ENCODE measurements around the gene OR4D9. TPM values are rescaled to one million over a fixed set of nuclear protein-coding genes. Genes with fewer than 3 reads are reported as not detected.

Gene OR4D9
- total RNA-seq, 2 experiments from 2014 or later: not detected

- Mint-ChIP-seq H3K27me3 (peaks cover 26% of the 10 kb centered on the region), H3K4me1 (peaks cover 53% of the 10 kb centered on the region), H3K4me3 (peak overlapping the region; percentile 75), H3K36me3 (peaks cover 2% of the 10 kb centered on the region), H3K27ac (peak overlapping the region; percentile 77), H3K9me3 (ENCODE audit: low read depth) (no peaks in the 10 kb centered on the region)
- no peak for ATAC-seq
- DNase-seq: no peak
- CTCF ChIA-PET: no interaction called here
Observed at GRCh38 chr11:59555601-59556114, 44.3 kb downstream of the OR4D9 start.

GRCh38 chr11:59556115-59556916 is 45.0 kb downstream of the OR4D9 start:
- Mint-ChIP-seq H3K36me3 (peaks cover 2% of the 10 kb centered on the region), H3K4me1 (peaks cover 51% of the 10 kb centered on the region), H3K4me3 (peak overlapping the region; percentile 75), H3K9me3 (ENCODE audit: low read depth) (no peaks in the 10 kb centered on the region), H3K27me3 (peaks cover 26% of the 10 kb centered on the region), H3K27ac (peak overlapping the region; percentile 86)
- ATAC-seq (peak; percentile 30), DNase-seq (peak; percentile 86)
- CTCF ChIA-PET: interaction anchor here (1.4 kb wide), 1 partner anchor 19 kb away, joined by 7 read pairs; no protein-coding TSS in a partner anchor

GRCh38 chr11:59556917-59557348 is 45.6 kb downstream of the OR4D9 start:
- DNase-seq (peak; percentile 60), ATAC-seq (peak; percentile 18)
- Mint-ChIP-seq H3K4me3 (peak overlapping the region; percentile 75), H3K36me3 (peaks cover 2% of the 10 kb centered on the region), H3K27me3 (peaks cover 26% of the 10 kb centered on the region), H3K4me1 (peaks cover 50% of the 10 kb centered on the region), H3K9me3 (ENCODE audit: low read depth) (no peaks in the 10 kb centered on the region), H3K27ac (peak overlapping the region; percentile 86)
- CTCF ChIA-PET: interaction anchor here (1.0 to 1.4 kb wide), 4 partner anchors 9 to 48 kb away, joined by 3 to 7 read pairs (median 4); no protein-coding TSS in a partner anchor

- DNase-seq (no peak), ATAC-seq (no peak)
- peaks cover 45% of the 10 kb centered on the region for H3K4me1 Mint-ChIP-seq
- peak overlapping the region; percentile 36 for H3K27ac Mint-ChIP-seq
- H3K27me3 Mint-ChIP-seq: peaks cover 22% of the 10 kb centered on the region
- no peaks in the 10 kb centered on the region for H3K9me3 Mint-ChIP-seq (ENCODE audit: low read depth)
- peak overlapping the region; percentile 75 for H3K4me3 Mint-ChIP-seq
- H3K36me3 Mint-ChIP-seq: peaks cover 2% of the 10 kb centered on the region
- CTCF ChIA-PET: interaction anchor here (1.0 to 1.5 kb wide), 4 partner anchors 8 to 208 kb away, joined by 3 to 12 read pairs (median 4); partner anchors contain the start of genes OSBP and PATL1
Observed at GRCh38 chr11:59558270-59558643, 46.9 kb downstream of the OR4D9 start.

- H3K36me3 Mint-ChIP-seq: peaks cover 2% of the 10 kb centered on the region
- peaks cover 15% of the 10 kb centered on the region for H3K27me3 Mint-ChIP-seq
- peaks cover 45% of the 10 kb centered on the region for H3K4me1 Mint-ChIP-seq
- H3K9me3 Mint-ChIP-seq (ENCODE audit: low read depth): no peaks in the 10 kb centered on the region
- CTCF ChIA-PET: interaction anchor here (1.2 to 1.8 kb wide), 4 partner anchors 8 to 56 kb away, joined by 4 to 8 read pairs (median 5); no protein-coding TSS in a partner anchor
- ATAC-seq: peak; percentile 1
- H3K27ac Mint-ChIP-seq: peak overlapping the region; percentile 96
- DNase-seq: peak; percentile 40
- peak overlapping the region; percentile 91 for H3K4me3 Mint-ChIP-seq
Observed at GRCh38 chr11:59559886-59560285, 48.5 kb downstream of the OR4D9 start.

GRCh38 chr11:59560290-59560701 is 49.0 kb downstream of the OR4D9 start:
- H3K9me3 Mint-ChIP-seq (ENCODE audit: low read depth): no peaks in the 10 kb centered on the region
- H3K27ac Mint-ChIP-seq: peak overlapping the region; percentile 96
- H3K27me3 Mint-ChIP-seq: peaks cover 14% of the 10 kb centered on the region
- H3K4me1 Mint-ChIP-seq: peaks cover 46% of the 10 kb centered on the region
- H3K4me3 Mint-ChIP-seq: peak overlapping the region; percentile 91
- DNase-seq (peak; percentile 88), ATAC-seq (peak; percentile 40)
- H3K36me3 Mint-ChIP-seq: peaks cover 2% of the 10 kb centered on the region
- CTCF ChIA-PET: interaction anchor here (1.2 to 1.8 kb wide), 4 partner anchors 9 to 56 kb away, joined by 4 to 8 read pairs (median 5); no protein-coding TSS in a partner anchor

- Mint-ChIP-seq H3K9me3 (ENCODE audit: low read depth) (no peaks in the 10 kb centered on the region), H3K36me3 (peaks cover 2% of the 10 kb centered on the region), H3K4me1 (peaks cover 42% of the 10 kb centered on the region), H3K4me3 (peak overlapping the region; percentile 91), H3K27me3 (peaks cover 8% of the 10 kb centered on the region), H3K27ac (peak overlapping the region; percentile 96)
- DNase-seq (peak; percentile 88), ATAC-seq (peak; percentile 61)
- CTCF ChIA-PET: interaction anchor here (0.7 to 1.8 kb wide), 5 partner anchors 9 to 55 kb away, joined by 3 to 8 read pairs (median 4); no protein-coding TSS in a partner anchor
Observed at GRCh38 chr11:59560702-59561473, 49.5 kb downstream of the OR4D9 start.

GRCh38 chr11:59562292-59562691 is 51.0 kb downstream of the OR4D9 start:
- Mint-ChIP-seq H3K9me3 (ENCODE audit: low read depth) (no peaks in the 10 kb centered on the region), H3K4me1 (peaks cover 33% of the 10 kb centered on the region), H3K4me3 (no peak overlapping the region), H3K27me3 (peaks cover 2% of the 10 kb centered on the region), H3K27ac (no peak overlapping the region), H3K36me3 (peaks cover 2% of the 10 kb centered on the region)
- DNase-seq: no peak
- CTCF ChIA-PET: interaction anchor here (0.6 kb wide), 1 partner anchor 41 kb away, joined by 3 read pairs; no protein-coding TSS in a partner anchor
- no peak for ATAC-seq

Other genes with a start within 250 kb of the OR4D9 start
- not detected for gene OR5AN1, start 152.6 kb upstream of the OR4D9 start, total RNA-seq
- not detected for gene OR5A2, start 85.1 kb upstream of the OR4D9 start, total RNA-seq
- gene OR5A1, start 75.1 kb upstream of the OR4D9 start, total RNA-seq: not detected
- gene OR4D6, start 54.6 kb upstream of the OR4D9 start, total RNA-seq: not detected
- gene OR4D10, start 38.2 kb upstream of the OR4D9 start, total RNA-seq: not detected
- not detected for gene OR4D11, start 8.0 kb upstream of the OR4D9 start, total RNA-seq
- gene OSBP, start 104.2 kb downstream of the OR4D9 start, total RNA-seq: 10 to 100 TPM; 36.6 to 38.0 TPM
- gene PATL1, start 157.5 kb downstream of the OR4D9 start, total RNA-seq: 10 to 100 TPM; 56.7 to 62.6 TPM
- gene OR10V1, start 202.3 kb downstream of the OR4D9 start, total RNA-seq: not detected
- 10 to 100 TPM; 76.1 to 82.2 TPM for gene STX3, start 243.8 kb downstream of the OR4D9 start, total RNA-seq

All from activated CD8-positive, alpha-beta memory T cell treated with anti-CD3 and anti-CD28 coated beads, Interleukin-2, amount 10 ng/mL, durations not matched to agents 7 days and 5 days (primary cell).